T-helper 9 cell (primary cell): Measurements from ENCODE around the gene IL1RL1.

Experiments used
- DNase-seq: peaks from one replicate; pipeline ENCODE4 v3.0.0-alpha.2; 2020

IL1RL1 gene

GRCh38 chr2:102376052-102376591, 64.8 kb downstream of the IL1RL1 start:
- no peak for DNase-seq

DNA sequence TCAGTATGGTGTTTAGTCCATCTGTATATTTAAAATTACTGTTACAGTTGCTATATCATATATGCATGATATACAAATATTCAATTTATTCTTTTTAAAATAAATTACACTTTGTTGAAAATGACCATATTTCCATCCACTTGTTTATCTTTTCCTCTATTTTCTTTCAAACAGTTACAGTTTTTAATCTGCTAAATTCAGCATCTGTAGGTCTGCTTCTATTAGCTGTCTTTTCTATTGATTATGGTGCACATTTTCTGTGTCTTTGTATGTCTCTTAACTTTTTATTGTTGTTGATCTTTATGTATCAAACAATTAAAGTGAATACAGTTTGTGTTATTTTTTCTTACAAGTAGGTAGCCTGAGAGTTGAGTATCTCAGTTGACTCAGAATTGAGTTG, 72.4 kb downstream of the IL1RL1 start:
- no peak for DNase-seq

DNA sequence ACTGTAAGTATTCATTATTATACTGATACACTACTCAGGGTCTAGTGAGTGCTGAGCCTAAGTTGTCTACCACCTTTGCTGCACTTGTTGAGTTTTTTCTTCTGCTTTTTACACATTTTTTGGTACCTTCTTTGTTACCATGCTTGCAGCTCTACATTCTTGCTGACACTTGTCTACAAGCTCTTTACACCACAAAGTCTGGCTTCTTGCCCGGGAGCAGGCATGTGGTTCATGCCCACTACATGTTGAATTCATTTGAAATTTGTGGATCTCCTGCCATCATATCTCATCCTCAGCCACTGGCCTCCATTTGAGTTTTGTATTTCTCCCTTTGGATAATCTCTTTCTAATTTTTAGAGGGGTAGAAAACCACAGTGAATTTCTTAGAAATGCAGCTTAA, 74.2 kb downstream of the IL1RL1 start:
- DNase-seq, result no peak

GRCh38 chr2:102386004-102386403, 74.6 kb downstream of the IL1RL1 start:
- no peak for DNase-seq

DNA sequence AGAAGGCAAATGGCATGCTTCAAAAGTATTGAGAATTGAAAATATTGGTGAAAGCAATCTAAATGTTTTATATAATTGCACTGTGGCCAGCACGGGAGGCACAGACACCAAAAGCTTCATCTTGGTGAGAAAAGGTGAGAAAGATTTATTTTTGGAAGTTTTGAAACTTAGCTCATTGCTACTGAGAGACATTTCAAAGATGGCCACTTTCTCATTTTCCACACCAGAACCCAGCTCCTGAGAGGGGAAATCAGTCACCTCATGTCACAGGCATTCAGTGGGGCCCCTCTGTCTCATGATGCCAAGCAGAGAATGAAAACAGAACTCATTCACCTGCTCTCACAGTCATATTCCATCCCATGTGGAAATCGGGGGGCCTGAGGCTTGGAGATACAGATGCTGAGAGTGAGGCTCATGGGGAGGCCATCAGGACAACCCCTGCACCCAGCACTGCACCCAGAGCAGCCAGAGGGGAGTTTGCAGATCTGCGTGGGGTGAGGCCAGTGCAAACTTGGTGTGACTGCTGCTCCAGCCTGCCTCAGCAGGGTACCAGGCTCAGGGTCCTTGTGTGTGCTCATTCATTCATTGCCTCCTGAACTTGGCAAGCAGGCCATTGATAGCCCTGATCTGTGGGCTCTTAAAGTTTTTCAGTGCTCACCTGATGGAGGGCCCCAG, 75.6 kb downstream of the IL1RL1 start:
- DNase-seq, result no peak

GRCh38 chr2:102387763-102388546, 76.6 kb downstream of the IL1RL1 start:
- DNase-seq, result no peak

DNA sequence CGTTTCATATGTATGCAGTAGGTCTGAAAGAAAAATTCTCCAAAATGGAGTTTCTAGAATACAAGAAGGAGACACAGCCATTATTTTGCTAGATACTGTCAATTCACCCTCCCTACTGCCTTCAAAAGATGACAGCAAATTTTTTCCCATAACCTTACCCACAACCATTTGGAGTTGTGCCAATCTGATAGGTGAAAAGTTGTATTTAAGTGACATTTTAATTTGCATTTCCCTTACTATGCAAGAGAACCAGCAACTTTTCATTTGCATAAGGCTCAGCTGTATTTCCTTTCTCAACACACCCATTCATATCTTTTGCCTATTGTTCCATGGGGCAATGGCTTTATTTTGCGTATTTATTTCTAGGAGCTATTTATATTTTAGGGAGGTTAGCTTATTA, 80.2 kb downstream of the IL1RL1 start:
- DNase-seq, result no peak

DNA sequence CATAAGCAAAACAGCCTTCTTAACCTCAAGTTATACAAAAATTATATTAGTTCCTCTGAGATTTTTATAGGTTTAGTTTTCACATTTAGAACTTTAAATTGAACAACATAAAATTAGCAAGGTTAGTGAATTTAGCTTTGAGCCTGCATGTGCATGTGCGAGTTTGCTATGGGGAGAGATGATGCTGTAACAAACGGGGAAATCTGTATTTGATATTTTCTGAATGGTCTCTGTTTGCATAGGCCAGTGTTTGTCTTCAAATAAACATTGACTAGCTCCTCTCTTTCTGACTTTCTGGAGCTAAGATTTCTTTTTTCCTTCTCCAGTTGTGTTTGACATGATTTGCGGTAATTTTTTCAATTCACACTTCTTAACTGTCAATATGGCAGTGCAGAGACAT, 80.7 kb downstream of the IL1RL1 start:
- no peak for DNase-seq

- no peak for DNase-seq
Measured at GRCh38 chr2:102392942-102393341, 81.6 kb downstream of the IL1RL1 start.

GRCh38 chr2:102396012-102396411, 84.6 kb downstream of the IL1RL1 start:
- DNase-seq, result no peak

- no peak for DNase-seq
Measured at GRCh38 chr2:102397209-102397608, 85.8 kb downstream of the IL1RL1 start.

GRCh38 chr2:102399499-102400141, 88.3 kb downstream of the IL1RL1 start:
- no peak for DNase-seq

GRCh38 chr2:102401456-102401855, 90.1 kb downstream of the IL1RL1 start:
- no peak for DNase-seq
